ENCODE measurements around the gene UNG. TPM values are rescaled to one million over a fixed set of nuclear protein-coding genes. Genes with fewer than 3 reads are reported as not detected.

Gene UNG
- total RNA-seq, 1 experiment from 2014 or later, result 188 TPM

GRCh38 chr12:109100741-109101140 is 3.3 kb downstream of the UNG start:
- no peak overlapping the region for H3K4me2 ChIP-seq (ENCODE audit: insufficient read depth, insufficient read length, low read length)
- H3K23me2 ChIP-seq (ENCODE audit: insufficient read length, low read depth, low read length, poor library complexity, severe bottlenecking), result peaks cover 10% of the 10 kb centered on the region
- no peaks in the 10 kb centered on the region for H4K20me1 ChIP-seq (ENCODE audit: control insufficient read depth, insufficient read depth, insufficient read length)
- H3K14ac ChIP-seq (ENCODE audit: insufficient read depth, low read length), result no peak overlapping the region
- no peaks in the 10 kb centered on the region for H3K9me3 ChIP-seq (ENCODE audit: control insufficient read depth, low read depth, low read length)
- no peak for DNase-seq
- H2BK5ac ChIP-seq (ENCODE audit: insufficient read length, low read length), result no peak overlapping the region
- no peak overlapping the region for H2BK120ac ChIP-seq (ENCODE audit: low read depth, low read length, poor library complexity, severe bottlenecking)
- peaks cover 8% of the 10 kb centered on the region for H3K79me1 ChIP-seq (ENCODE audit: insufficient read depth, low read depth, low read length, poor library complexity, severe bottlenecking)
- H3K4me1 ChIP-seq (ENCODE audit: insufficient read depth, low read length), result no peaks in the 10 kb centered on the region
- no peaks in the 10 kb centered on the region for H3K27me3 ChIP-seq (ENCODE audit: insufficient read depth, low read length)
- peaks cover 2 to 13% of the 10 kb centered on the region in 2 experiments for H3K4me1 Mint-ChIP-seq
- no peak overlapping the region for H4K5ac ChIP-seq (ENCODE audit: insufficient read length, low read depth, low read length)
- H2AFZ ChIP-seq (ENCODE audit: low read length), result no peak overlapping the region
- no peak overlapping the region for H3K4me3 Mint-ChIP-seq
- no peak overlapping the region for H3K18ac ChIP-seq (ENCODE audit: insufficient read length, low read depth, low read length)
- no peak overlapping the region for H2BK20ac ChIP-seq (ENCODE audit: low read depth, low read length, poor library complexity, severe bottlenecking)
- peaks cover 5% of the 10 kb centered on the region; the same call in 1 of the 2 replicates for H3K79me2 ChIP-seq (ENCODE audit: insufficient read depth, low read length)
- no peak overlapping the region for H3K23ac ChIP-seq (ENCODE audit: insufficient read length, low read depth, low read length)
- no peaks in the 10 kb centered on the region for H3K27me3 Mint-ChIP-seq (ENCODE audit: low read depth)
- H2BK12ac ChIP-seq (ENCODE audit: insufficient read length, low read depth, low read length), result no peak overlapping the region
- no peak overlapping the region for H3K27ac ChIP-seq (ENCODE audit: insufficient read length, low read depth, low read length)
- H3K9ac ChIP-seq (ENCODE audit: extremely low read depth, insufficient read length, low read length), result no peak overlapping the region
- no peak overlapping the region for H3K4ac ChIP-seq (ENCODE audit: low read depth, low read length)
- WGBS (ENCODE audit: extremely low coverage, insufficient read length, low lambda C conversion rate), result no CpG with 5 or more reads among the region's 4 CpGs
- H4K8ac ChIP-seq (replicated peaks; ENCODE audit: insufficient read length, low read depth, low read length), result no peak overlapping the region
- H3T11ph ChIP-seq (ENCODE audit: low read length), result no peak overlapping the region
- H3K9me3 Mint-ChIP-seq, result no peaks in the 10 kb centered on the region
- no peak overlapping the region for H3K27ac Mint-ChIP-seq
- no peak for TF ChIP-seq CTCF (conservative IDR thresholded peaks at IDR 0.05)
- no peak overlapping the region for H2BK15ac ChIP-seq (ENCODE audit: low read depth, low read length)
- H3K56ac ChIP-seq (ENCODE audit: insufficient read length, low read depth, low read length), result no peak overlapping the region
- H4K91ac ChIP-seq (ENCODE audit: insufficient read length, low read depth, low read length), result no peak overlapping the region
- H3K36me3 Mint-ChIP-seq (ENCODE audit: insufficient read depth in 1 of 3, low read depth in 3 of 3), result peaks cover 52 to 69% (median 68%) of the 10 kb centered on the region in 3 experiments
- no peak overlapping the region for H2AK5ac ChIP-seq (ENCODE audit: insufficient read length, low read length)
